ENCODE data around the gene CDON. TPM values are rescaled to one million over a fixed set of nuclear protein-coding genes. Genes with fewer than 3 reads are reported as not detected.

Gene CDON
- total RNA-seq, 2 experiments from 2014 or later: 1.9 to 2.7 TPM

DNA sequence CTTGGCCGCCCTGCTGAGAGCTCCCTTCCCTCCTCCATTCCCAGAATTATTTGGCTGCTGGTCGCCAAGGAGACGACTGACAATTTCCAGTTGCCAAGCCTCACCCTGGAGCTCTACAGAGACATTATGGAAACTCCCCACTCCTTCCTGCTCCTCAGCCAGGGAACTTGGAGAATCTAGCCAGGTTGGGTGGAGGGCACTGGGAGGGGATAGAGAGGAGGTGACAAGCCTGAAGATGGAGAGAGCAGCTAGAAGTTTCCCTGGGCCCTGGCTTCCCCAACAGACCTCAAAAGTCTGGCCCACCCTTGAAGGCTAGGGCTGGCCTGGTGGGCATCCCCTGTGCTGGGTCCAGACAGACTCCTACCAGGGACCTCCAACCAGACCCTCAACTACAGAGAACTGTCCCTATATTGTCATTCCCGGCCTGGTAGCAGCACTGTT, 123.6 kb downstream of the CDON start:
- TF ChIP-seq, protein P1, sequence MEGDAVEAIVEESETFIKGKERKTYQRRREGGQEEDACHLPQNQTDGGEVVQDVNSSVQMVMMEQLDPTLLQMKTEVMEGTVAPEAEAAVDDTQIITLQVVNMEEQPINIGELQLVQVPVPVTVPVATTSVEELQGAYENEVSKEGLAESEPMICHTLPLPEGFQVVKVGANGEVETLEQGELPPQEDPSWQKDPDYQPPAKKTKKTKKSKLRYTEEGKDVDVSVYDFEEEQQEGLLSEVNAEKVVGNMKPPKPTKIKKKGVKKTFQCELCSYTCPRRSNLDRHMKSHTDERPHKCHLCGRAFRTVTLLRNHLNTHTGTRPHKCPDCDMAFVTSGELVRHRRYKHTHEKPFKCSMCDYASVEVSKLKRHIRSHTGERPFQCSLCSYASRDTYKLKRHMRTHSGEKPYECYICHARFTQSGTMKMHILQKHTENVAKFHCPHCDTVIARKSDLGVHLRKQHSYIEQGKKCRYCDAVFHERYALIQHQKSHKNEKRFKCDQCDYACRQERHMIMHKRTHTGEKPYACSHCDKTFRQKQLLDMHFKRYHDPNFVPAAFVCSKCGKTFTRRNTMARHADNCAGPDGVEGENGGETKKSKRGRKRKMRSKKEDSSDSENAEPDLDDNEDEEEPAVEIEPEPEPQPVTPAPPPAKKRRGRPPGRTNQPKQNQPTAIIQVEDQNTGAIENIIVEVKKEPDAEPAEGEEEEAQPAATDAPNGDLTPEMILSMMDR (IDR thresholded peaks at IDR 0.05): no peak
- H3K36me3 ChIP-seq (ENCODE audit: insufficient read depth, low read length): no peaks in the 10 kb centered on the region
- intact Hi-C loops (cut with DNase I, micrococcal nuclease): no loop called here
- Mint-ChIP-seq H3K36me3 (ENCODE audit: low read depth) (no peaks in the 10 kb centered on the region), H3K9me3 (no peaks in the 10 kb centered on the region), H3K27ac (no peak overlapping the region), H3K4me1 (ENCODE audit: low read depth) (peaks cover 6% of the 10 kb centered on the region), H3K27me3 (no peaks in the 10 kb centered on the region), H3K4me3 (no peak overlapping the region)
- H3K9me3 ChIP-seq (ENCODE audit: control insufficient read depth in 1 of 2, insufficient read depth in 1 of 2, low read length in 2 of 2): no peaks in the 10 kb centered on the region
- H3K4me1 ChIP-seq (ENCODE audit: insufficient read depth, low read length): peaks cover 14% of the 10 kb centered on the region
- ATAC-seq (ENCODE audit: poor library complexity) (no peak), DNase-seq (no peak)
- H3K27me3 ChIP-seq (ENCODE audit: control insufficient read depth in 1 of 2, insufficient read depth in 2 of 2, low read length in 2 of 2): peaks cover 0 to 3% of the 10 kb centered on the region in 2 experiments
- CTCF ChIA-PET: no interaction called here
- no peak overlapping the region for H3K27ac ChIP-seq (ENCODE audit: low read depth in 1 of 2, low read length in 2 of 2)
- POLR2A ChIA-PET: no interaction called here
- H3K4me3 ChIP-seq (ENCODE audit: low read length): no peak overlapping the region

DNA sequence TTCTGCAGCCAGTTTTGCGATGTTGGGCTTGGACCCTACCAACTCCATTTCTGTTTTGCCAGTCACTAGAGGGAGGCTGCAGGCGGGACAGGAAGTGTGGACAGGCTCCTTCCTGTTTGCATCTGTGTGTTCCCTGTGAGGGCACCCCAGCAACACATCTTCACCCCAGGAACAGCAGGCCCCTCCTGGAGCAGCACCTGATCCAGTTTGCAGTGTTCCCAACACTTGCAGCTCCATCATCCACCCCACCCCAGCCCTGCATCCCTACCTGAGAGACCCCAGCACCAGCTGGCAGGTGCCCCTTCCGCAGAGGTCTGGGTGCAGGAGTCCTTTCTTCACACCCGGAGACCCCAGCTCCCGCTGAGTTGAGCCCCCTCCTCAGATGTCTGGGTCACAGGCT, 124.2 kb downstream of the CDON start:
- no peaks in the 10 kb centered on the region for H3K9me3 ChIP-seq (ENCODE audit: control insufficient read depth in 1 of 2, insufficient read depth in 1 of 2, low read length in 2 of 2)
- no peaks in the 10 kb centered on the region for H3K36me3 Mint-ChIP-seq (ENCODE audit: low read depth)
- no peaks in the 10 kb centered on the region for H3K9me3 Mint-ChIP-seq
- no peaks in the 10 kb centered on the region for H3K27me3 Mint-ChIP-seq
- H3K4me3 ChIP-seq (ENCODE audit: low read length): no peak overlapping the region
- ATAC-seq (ENCODE audit: poor library complexity) (no peak), DNase-seq (no peak)
- peaks cover 14% of the 10 kb centered on the region for H3K4me1 ChIP-seq (ENCODE audit: insufficient read depth, low read length)
- H3K36me3 ChIP-seq (ENCODE audit: insufficient read depth, low read length): no peaks in the 10 kb centered on the region
- TF ChIP-seq, protein P1 (IDR thresholded peaks at IDR 0.05): no peak
- POLR2A ChIA-PET: no interaction called here
- CTCF ChIA-PET: no interaction called here
- H3K4me1 Mint-ChIP-seq (ENCODE audit: low read depth): peaks cover 6% of the 10 kb centered on the region
- H3K27me3 ChIP-seq (ENCODE audit: control insufficient read depth in 1 of 2, insufficient read depth in 2 of 2, low read length in 2 of 2): peaks cover 0 to 3% of the 10 kb centered on the region in 2 experiments
- no peak overlapping the region for H3K27ac Mint-ChIP-seq
- no peak overlapping the region for H3K27ac ChIP-seq (ENCODE audit: low read depth in 1 of 2, low read length in 2 of 2)
- intact Hi-C loops (cut with DNase I, micrococcal nuclease): no loop called here
- no peak overlapping the region for H3K4me3 Mint-ChIP-seq

DNA sequence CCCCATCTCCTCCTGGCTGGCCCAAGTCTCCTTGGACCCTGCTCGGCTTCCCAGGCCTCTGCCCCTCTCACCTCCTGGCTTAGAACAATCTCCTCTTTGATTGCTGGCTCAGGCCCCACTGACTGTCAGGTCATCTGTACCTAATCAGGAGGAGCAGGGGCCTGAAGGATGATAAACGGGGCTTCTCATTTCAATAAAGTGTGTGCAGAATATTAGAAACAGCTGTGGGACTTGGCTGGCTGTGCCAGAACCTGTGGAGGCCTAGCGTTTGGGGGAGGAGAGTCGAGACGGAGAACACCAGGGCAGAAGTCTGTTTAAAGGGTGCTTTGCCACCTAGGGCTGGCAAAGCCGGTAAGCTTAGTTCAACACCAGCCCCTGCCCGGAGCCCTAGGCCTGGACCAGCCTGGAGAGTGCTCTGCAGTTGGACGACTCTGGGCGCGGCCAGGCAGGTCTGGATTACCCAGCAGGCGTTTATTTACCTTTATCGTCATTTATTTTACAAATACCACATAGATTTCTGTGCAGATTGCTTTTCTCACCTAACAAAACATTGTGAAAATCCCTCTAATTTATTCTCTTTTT, 127.0 kb downstream of the CDON start:
- no peak overlapping the region for H3K27ac ChIP-seq (ENCODE audit: low read depth in 1 of 2, low read length in 2 of 2)
- H3K4me3 ChIP-seq (ENCODE audit: low read length): no peak overlapping the region
- peaks cover 7% of the 10 kb centered on the region for H3K4me1 ChIP-seq (ENCODE audit: insufficient read depth, low read length)
- no peak for DNase-seq
- H3K27me3 Mint-ChIP-seq: no peaks in the 10 kb centered on the region
- no peaks in the 10 kb centered on the region for H3K9me3 ChIP-seq (ENCODE audit: control insufficient read depth in 1 of 2, insufficient read depth in 1 of 2, low read length in 2 of 2)
- POLR2A ChIA-PET: no interaction called here
- CTCF ChIA-PET: no interaction called here
- H3K27me3 ChIP-seq (ENCODE audit: control insufficient read depth in 1 of 2, insufficient read depth in 2 of 2, low read length in 2 of 2): peaks cover 0 to 2% of the 10 kb centered on the region in 2 experiments
- ATAC-seq (ENCODE audit: poor library complexity): no peak
- no peaks in the 10 kb centered on the region for H3K36me3 ChIP-seq (ENCODE audit: insufficient read depth, low read length)
- H3K27ac Mint-ChIP-seq: no peak overlapping the region
- H3K4me3 Mint-ChIP-seq: no peak overlapping the region
- TF ChIP-seq, protein P1 (IDR thresholded peaks at IDR 0.05): no peak
- H3K36me3 Mint-ChIP-seq (ENCODE audit: low read depth): no peaks in the 10 kb centered on the region
- no peaks in the 10 kb centered on the region for H3K9me3 Mint-ChIP-seq
- intact Hi-C loops (cut with DNase I, micrococcal nuclease): no loop called here
- H3K4me1 Mint-ChIP-seq (ENCODE audit: low read depth): no peaks in the 10 kb centered on the region

Measured in CD4-positive, alpha-beta T cell (primary cell).